ENCODE results near the gene EXOSC7.

EXOSC7 gene

DNA sequence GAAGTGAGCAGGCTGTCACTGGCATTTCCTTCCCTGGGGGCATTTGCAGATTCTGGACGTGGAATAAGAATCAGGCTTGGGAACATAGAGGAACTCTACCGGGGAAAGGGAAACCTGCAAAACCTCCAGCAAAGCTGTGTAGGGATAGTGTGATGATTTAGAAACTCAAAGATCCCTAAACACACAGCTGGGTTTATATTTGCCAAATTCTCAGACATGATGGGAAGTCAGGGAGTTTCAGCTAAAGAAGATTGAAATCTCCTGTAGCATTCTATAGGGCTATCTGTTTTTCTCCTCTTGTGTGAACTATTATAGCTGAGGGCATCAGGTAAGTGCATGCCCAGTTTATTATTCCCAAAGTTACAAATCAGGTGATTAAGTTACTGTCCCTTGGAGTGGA, 40.9 kb downstream of the EXOSC7 start:
- Histone ChIP-seq H3K4me3 (IDR thresholded peaks at IDR 0.05; ENCODE audit: insufficient read depth, low read depth, low read length) (no peak overlapping the region), H3K79me2 (ENCODE audit: insufficient read depth, low read depth) (no peaks in the 10 kb centered on the region), H3K27me3 (ENCODE audit: insufficient read depth, low read depth) (no peaks in the 10 kb centered on the region), H3K36me3 (ENCODE audit: insufficient read depth) (no peaks in the 10 kb centered on the region), H3K4me2 (no peak overlapping the region), H3K27ac (no peak overlapping the region), H2AFZ (ENCODE audit: low read depth) (no peak overlapping the region), H3K9ac (no peak overlapping the region), H3K4me1 (ENCODE audit: low read depth, poor library complexity, severe bottlenecking) (peaks cover 2% of the 10 kb centered on the region), H4K20me1 (ENCODE audit: insufficient read depth) (no peaks in the 10 kb centered on the region)
- TF ChIP-seq, protein P1, sequence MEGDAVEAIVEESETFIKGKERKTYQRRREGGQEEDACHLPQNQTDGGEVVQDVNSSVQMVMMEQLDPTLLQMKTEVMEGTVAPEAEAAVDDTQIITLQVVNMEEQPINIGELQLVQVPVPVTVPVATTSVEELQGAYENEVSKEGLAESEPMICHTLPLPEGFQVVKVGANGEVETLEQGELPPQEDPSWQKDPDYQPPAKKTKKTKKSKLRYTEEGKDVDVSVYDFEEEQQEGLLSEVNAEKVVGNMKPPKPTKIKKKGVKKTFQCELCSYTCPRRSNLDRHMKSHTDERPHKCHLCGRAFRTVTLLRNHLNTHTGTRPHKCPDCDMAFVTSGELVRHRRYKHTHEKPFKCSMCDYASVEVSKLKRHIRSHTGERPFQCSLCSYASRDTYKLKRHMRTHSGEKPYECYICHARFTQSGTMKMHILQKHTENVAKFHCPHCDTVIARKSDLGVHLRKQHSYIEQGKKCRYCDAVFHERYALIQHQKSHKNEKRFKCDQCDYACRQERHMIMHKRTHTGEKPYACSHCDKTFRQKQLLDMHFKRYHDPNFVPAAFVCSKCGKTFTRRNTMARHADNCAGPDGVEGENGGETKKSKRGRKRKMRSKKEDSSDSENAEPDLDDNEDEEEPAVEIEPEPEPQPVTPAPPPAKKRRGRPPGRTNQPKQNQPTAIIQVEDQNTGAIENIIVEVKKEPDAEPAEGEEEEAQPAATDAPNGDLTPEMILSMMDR (conservative IDR thresholded peaks at IDR 0.05; ENCODE audit: low read depth, low read length): no peak

DNA sequence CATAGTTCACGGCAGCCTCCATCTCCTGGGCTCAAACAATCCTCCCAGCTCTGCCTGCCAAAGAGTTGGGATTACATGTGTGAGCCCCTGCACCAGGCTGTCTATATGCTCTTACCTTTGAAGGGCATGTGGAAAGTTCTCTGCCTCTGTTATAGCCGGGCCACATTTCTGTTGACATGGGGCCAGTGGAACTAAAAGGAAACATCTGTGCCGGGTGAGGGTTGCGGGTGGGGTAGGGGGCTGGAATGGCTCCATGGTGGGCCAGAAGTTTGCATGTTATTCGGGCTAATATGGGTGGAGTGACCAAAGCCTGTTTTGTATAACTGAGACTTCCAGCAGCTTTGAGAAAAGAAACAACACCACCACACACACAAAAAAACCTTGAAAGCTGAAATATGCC, 41.8 kb downstream of the EXOSC7 start:
- Histone ChIP-seq H3K4me2 (no peak overlapping the region), H2AFZ (ENCODE audit: low read depth) (no peak overlapping the region), H3K79me2 (ENCODE audit: insufficient read depth, low read depth) (no peaks in the 10 kb centered on the region), H3K4me3 (IDR thresholded peaks at IDR 0.05; ENCODE audit: insufficient read depth, low read depth, low read length) (no peak overlapping the region), H3K9ac (no peak overlapping the region), H3K27ac (no peak overlapping the region), H4K20me1 (ENCODE audit: insufficient read depth) (no peaks in the 10 kb centered on the region), H3K4me1 (ENCODE audit: low read depth, poor library complexity, severe bottlenecking) (no peaks in the 10 kb centered on the region), H3K27me3 (ENCODE audit: insufficient read depth, low read depth) (no peaks in the 10 kb centered on the region), H3K36me3 (ENCODE audit: insufficient read depth) (no peaks in the 10 kb centered on the region)
- TF ChIP-seq, protein P1 (conservative IDR thresholded peaks at IDR 0.05; ENCODE audit: low read depth, low read length): no peak

DNA sequence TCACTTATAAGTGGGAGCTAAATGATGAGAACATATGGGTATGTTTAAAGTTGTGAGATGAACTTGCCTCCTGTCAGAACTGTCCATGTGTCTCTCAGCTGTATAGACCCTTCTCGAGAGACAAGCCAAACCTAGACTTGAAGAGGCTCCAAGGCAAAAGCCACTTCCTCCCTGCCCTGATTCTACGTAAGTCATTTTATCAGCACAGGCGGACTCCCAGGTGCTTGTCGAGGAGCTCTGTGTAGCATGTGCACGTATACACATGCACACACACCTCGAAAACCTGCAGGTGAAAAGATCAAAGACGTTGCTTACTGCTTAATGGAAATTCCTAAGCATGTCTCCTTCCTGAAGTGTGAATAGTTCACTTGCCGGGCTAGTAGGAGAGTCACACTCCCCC, 44.5 kb downstream of the EXOSC7 start:
- no peaks in the 10 kb centered on the region for H3K4me1 ChIP-seq (ENCODE audit: low read depth, poor library complexity, severe bottlenecking)
- H3K9ac ChIP-seq: no peak overlapping the region
- no peaks in the 10 kb centered on the region for H3K79me2 ChIP-seq (ENCODE audit: insufficient read depth, low read depth)
- H3K4me3 ChIP-seq (IDR thresholded peaks at IDR 0.05; ENCODE audit: insufficient read depth, low read depth, low read length): no peak overlapping the region
- no peaks in the 10 kb centered on the region for H4K20me1 ChIP-seq (ENCODE audit: insufficient read depth)
- H2AFZ ChIP-seq (ENCODE audit: low read depth): no peak overlapping the region
- no peak overlapping the region for H3K4me2 ChIP-seq
- no peaks in the 10 kb centered on the region for H3K36me3 ChIP-seq (ENCODE audit: insufficient read depth)
- H3K27me3 ChIP-seq (ENCODE audit: insufficient read depth, low read depth): no peaks in the 10 kb centered on the region
- TF ChIP-seq, protein P1 (conservative IDR thresholded peaks at IDR 0.05; ENCODE audit: low read depth, low read length): no peak
- H3K27ac ChIP-seq: no peak overlapping the region

DNA sequence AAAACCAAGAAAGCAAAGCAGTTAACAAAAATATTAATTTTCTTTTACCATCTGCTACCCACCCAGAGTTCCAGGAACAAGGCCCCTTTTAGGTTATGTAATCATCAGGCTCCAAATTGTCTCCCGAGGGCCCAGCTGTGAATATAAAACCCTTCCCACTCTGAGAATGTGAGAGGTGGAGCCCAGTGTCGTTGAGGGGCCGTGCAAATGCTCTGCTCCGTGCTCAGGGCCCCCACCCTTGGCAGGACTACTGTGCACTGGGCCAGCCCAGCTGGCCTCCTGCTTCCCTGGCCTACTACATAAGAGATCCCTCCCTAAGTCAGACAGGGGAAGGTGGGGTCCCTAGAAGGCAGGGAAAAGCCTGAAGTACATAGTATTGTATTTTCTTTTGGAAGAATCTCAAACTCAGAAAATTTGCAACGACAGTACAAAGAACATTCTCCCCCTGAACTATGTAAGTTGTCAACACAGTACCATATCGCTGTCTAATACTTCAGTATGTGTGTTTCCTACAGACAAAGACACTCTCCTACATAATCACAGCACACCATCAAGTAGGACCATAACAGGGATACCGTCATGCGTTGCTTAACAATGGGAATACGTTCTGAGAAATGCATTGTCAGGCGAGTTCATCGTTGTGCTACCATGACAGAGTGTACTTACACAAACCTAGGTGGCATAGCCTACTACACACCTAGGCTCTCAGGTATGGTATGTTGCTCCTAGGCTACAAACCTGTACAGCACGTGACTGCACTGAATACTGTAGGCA, 45.7 kb downstream of the EXOSC7 start:
- H3K4me2 ChIP-seq: no peak overlapping the region
- no peaks in the 10 kb centered on the region for H3K79me2 ChIP-seq (ENCODE audit: insufficient read depth, low read depth)
- H3K9ac ChIP-seq: no peak overlapping the region
- no peaks in the 10 kb centered on the region for H3K36me3 ChIP-seq (ENCODE audit: insufficient read depth)
- no peaks in the 10 kb centered on the region for H3K27me3 ChIP-seq (ENCODE audit: insufficient read depth, low read depth)
- H3K4me1 ChIP-seq (ENCODE audit: low read depth, poor library complexity, severe bottlenecking): no peaks in the 10 kb centered on the region
- no peak overlapping the region for H3K27ac ChIP-seq
- no peak overlapping the region for H3K4me3 ChIP-seq (IDR thresholded peaks at IDR 0.05; ENCODE audit: insufficient read depth, low read depth, low read length)
- H2AFZ ChIP-seq (ENCODE audit: low read depth): no peak overlapping the region
- H4K20me1 ChIP-seq (ENCODE audit: insufficient read depth): no peaks in the 10 kb centered on the region
- TF ChIP-seq, protein P1 (conservative IDR thresholded peaks at IDR 0.05; ENCODE audit: low read depth, low read length): no peak

All from KMS-11 (cell line).